ENCODE measurements around the gene PGAP2.

Gene PGAP2

DNA sequence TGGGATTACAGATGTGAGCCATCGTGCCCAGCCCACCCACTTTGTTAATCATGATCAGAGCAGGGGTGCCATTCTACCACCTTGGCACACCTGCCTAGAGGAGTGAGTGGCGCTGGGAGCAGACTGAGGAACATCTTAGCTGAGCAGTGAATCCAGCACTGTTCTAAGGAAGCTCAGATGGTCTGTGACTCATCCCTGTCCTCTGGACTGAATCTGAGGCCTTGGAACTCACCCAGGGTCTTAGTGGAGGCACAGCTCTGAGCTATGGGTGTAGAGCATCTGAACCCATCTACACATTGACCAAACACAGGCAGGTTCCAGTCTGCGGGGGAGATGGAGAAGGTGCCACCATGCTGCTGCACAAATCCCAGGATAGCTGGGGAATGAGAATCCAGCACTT, 14.9 kb downstream of the PGAP2 start:
- H3K4me1 ChIP-seq (ENCODE audit: control insufficient read depth, insufficient read depth, low read length) = no peaks in the 10 kb centered on the region
- H3K4me3 ChIP-seq (ENCODE audit: low read depth, low read length) = no peak overlapping the region
- ChIA-PET CTCF (interaction anchor here (0.5 to 1.8 kb wide), 6 partner anchors 14 to 301 kb away, joined by 3 to 8 read pairs (median 4); no protein-coding TSS in a partner anchor), POLR2A (interaction anchor here (0.8 to 1.6 kb wide), 4 partner anchors 11 to 32 kb away, joined by 3 to 6 read pairs (median 4); partner anchors contain the start of genes RHOG and STIM1)
- TF ChIP-seq ZNF571 (tag by site-specific recombination; IDR thresholded peaks at IDR 0.05) = no peak
- TF ChIP-seq ZNF169 (tag by site-specific recombination; IDR thresholded peaks at IDR 0.05) = no peak
- TF ChIP-seq, protein P1, sequence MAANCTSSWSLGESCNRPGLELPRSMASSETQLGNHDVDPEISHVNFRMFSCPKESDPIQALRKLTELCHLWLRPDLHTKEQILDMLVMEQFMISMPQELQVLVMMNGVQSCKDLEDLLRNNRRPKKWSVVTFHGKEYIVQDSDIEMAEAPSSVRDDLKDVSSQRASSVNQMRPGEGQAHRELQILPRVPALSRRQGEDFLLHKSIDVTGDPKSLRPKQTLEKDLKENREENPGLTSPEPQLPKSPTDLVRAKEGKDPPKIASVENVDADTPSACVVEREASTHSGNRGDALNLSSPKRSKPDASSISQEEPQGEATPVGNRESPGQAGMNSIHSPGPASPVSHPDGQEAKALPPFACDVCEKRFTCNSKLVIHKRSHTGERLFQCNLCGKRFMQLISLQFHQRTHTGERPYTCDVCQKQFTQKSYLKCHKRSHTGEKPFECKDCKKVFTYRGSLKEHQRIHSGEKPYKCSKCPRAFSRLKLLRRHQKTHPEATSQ (tag by site-specific recombination; IDR thresholded peaks at IDR 0.05) = no peak
- TF ChIP-seq ZNF768 (tag by site-specific recombination; IDR thresholded peaks at IDR 0.05) = no peak
- no peak for TF ChIP-seq ZFP69B (tag by site-specific recombination; IDR thresholded peaks at IDR 0.05)
- no peak for TF ChIP-seq SCRT2 (tag by site-specific recombination; IDR thresholded peaks at IDR 0.05)
- no peak for TF ChIP-seq ZSCAN16 (tag by site-specific recombination; IDR thresholded peaks at IDR 0.05)
- TF ChIP-seq ZNF501 (tag by site-specific recombination; IDR thresholded peaks at IDR 0.05) = no peak
- no peak for TF ChIP-seq ZNF394 (tag by site-specific recombination; IDR thresholded peaks at IDR 0.05; ENCODE audit: borderline replicate concordance)
- no peak for TF ChIP-seq SP2 (tag by site-specific recombination; IDR thresholded peaks at IDR 0.05)
- H3K27ac ChIP-seq (ENCODE audit: extremely low read depth, low read depth, low read length) = no peak overlapping the region
- no peaks in the 10 kb centered on the region for H3K9me3 ChIP-seq (ENCODE audit: control insufficient read depth, insufficient read depth, low read depth, low read length)
- peaks cover 0 to 44% of the 10 kb centered on the region in 2 experiments; a peak in 1 of 3 replicates for H3K36me3 ChIP-seq (ENCODE audit: control insufficient read depth in 2 of 2, insufficient read depth in 1 of 2, low read length in 2 of 2)

GRCh38 chr11:3823762-3824506, 15.6 kb downstream of the PGAP2 start:
- CTCF ChIA-PET = interaction anchor here (0.5 to 1.8 kb wide), 6 partner anchors 12 to 300 kb away, joined by 3 to 8 read pairs (median 4); no protein-coding TSS in a partner anchor
- no peak overlapping the region for H3K4me3 ChIP-seq (ENCODE audit: low read depth, low read length)
- POLR2A ChIA-PET = interaction anchor here (0.5 to 1.6 kb wide), 5 partner anchors 11 to 31 kb away, joined by 3 to 6 read pairs (median 4); partner anchors contain the start of genes RHOG and STIM1

More at GRCh38 chr11:3823762-3824506, 15.6 kb downstream of the PGAP2 start:
- Histone ChIP-seq H3K27ac (ENCODE audit: extremely low read depth, low read depth, low read length) (no peak overlapping the region), H3K4me1 (ENCODE audit: control insufficient read depth, insufficient read depth, low read length) (no peaks in the 10 kb centered on the region), H3K9me3 (ENCODE audit: control insufficient read depth, insufficient read depth, low read depth, low read length) (no peaks in the 10 kb centered on the region), H3K36me3 (ENCODE audit: control insufficient read depth in 2 of 2, insufficient read depth in 1 of 2, low read length in 2 of 2) (peaks cover 0 to 44% of the 10 kb centered on the region in 2 experiments; a peak in 1 of 3 replicates)
- TF ChIP-seq ZNF248 (tag by site-specific recombination; IDR thresholded peaks at IDR 0.05) (no peak), KLF8 (tag by site-specific recombination; IDR thresholded peaks at IDR 0.05) (no peak), YY1 (tag by site-specific recombination; IDR thresholded peaks at IDR 0.05) (no peak), ZFP37 (tag by site-specific recombination; IDR thresholded peaks at IDR 0.05) (no peak), AEBP2 (tag by site-specific recombination; IDR thresholded peaks at IDR 0.05; ENCODE audit: borderline replicate concordance) (no peak), ZBTB44 (tag by site-specific recombination; IDR thresholded peaks at IDR 0.05) (no peak), ZNF664 (tag by site-specific recombination; IDR thresholded peaks at IDR 0.05) (no peak), KLF9 (tag by site-specific recombination; IDR thresholded peaks at IDR 0.05; ENCODE audit: low read depth) (no peak), ZNF138 (tag by site-specific recombination; IDR thresholded peaks at IDR 0.05; ENCODE audit: borderline replicate concordance) (no peak)
- TF ChIP-seq, protein P2, sequence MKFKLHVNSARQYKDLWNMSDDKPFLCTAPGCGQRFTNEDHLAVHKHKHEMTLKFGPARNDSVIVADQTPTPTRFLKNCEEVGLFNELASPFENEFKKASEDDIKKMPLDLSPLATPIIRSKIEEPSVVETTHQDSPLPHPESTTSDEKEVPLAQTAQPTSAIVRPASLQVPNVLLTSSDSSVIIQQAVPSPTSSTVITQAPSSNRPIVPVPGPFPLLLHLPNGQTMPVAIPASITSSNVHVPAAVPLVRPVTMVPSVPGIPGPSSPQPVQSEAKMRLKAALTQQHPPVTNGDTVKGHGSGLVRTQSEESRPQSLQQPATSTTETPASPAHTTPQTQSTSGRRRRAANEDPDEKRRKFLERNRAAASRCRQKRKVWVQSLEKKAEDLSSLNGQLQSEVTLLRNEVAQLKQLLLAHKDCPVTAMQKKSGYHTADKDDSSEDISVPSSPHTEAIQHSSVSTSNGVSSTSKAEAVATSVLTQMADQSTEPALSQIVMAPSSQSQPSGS (tag by site-specific recombination; IDR thresholded peaks at IDR 0.05; ENCODE audit: low read depth) = no peak
- TF ChIP-seq, protein P3, sequence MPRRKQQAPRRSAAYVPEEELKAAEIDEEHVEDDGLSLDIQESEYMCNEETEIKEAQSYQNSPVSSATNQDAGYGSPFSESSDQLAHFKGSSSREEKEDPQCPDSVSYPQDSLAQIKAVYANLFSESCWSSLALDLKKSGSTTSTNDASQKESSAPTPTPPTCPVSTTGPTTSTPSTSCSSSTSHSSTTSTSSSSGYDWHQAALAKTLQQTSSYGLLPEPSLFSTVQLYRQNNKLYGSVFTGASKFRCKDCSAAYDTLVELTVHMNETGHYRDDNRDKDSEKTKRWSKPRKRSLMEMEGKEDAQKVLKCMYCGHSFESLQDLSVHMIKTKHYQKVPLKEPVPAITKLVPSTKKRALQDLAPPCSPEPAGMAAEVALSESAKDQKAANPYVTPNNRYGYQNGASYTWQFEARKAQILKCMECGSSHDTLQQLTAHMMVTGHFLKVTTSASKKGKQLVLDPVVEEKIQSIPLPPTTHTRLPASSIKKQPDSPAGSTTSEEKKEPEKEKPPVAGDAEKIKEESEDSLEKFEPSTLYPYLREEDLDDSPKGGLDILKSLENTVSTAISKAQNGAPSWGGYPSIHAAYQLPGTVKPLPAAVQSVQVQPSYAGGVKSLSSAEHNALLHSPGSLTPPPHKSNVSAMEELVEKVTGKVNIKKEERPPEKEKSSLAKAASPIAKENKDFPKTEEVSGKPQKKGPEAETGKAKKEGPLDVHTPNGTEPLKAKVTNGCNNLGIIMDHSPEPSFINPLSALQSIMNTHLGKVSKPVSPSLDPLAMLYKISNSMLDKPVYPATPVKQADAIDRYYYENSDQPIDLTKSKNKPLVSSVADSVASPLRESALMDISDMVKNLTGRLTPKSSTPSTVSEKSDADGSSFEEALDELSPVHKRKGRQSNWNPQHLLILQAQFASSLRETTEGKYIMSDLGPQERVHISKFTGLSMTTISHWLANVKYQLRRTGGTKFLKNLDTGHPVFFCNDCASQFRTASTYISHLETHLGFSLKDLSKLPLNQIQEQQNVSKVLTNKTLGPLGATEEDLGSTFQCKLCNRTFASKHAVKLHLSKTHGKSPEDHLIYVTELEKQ (tag by site-specific recombination; IDR thresholded peaks at IDR 0.05; ENCODE audit: borderline replicate concordance) = no peak
